HepG2 (cell line): ENCODE measurements around the gene PAQR5. TPM values are rescaled to one million over a fixed set of nuclear protein-coding genes. Genes with fewer than 3 reads are reported as not detected.

Source experiments
- ATAC-seq: fragments of 200-7000 bp; cut with Tn5 transposase; 3 replicates; pipeline ENCODE4 v1.9.1; 2020; ENCODE audit warnings: mild to moderate bottlenecking, moderate library complexity
- BruUV-seq: library from RNA; stranded (reverse); fragments of 400-500 nt; replicated peaks from 2 replicates; lab custom pipeline; 2021; lab: Mats Ljungman, UMichigan
- CTCF ChIA-PET: fragments of 300-600 bp; formaldehyde crosslinking; extraction: SDS; loops from one replicate; lab custom pipeline; 2021; ENCODE audit warnings: low total read pairs, inconsistent platforms, low intra/inter-chr PET ratio; lab: Yijun Ruan, JAX
- POLR2A ChIA-PET: fragments of 350-600 bp; sonication (Branson Sonifier 250); formaldehyde crosslinking; loops from one replicate; lab custom pipeline; 2020; ENCODE audit warnings: antibody characterized with exemption, inconsistent platforms; lab: Yijun Ruan, JAX
- DNase-seq: peaks from one replicate; pipeline ENCODE4 v3.0.0-alpha.2; 2015; ENCODE audit warnings: low spot score
- FAIRE-seq: peaks from 3 replicates; lab custom pipeline; 2011; peaks lifted over from hg19 to GRCh38; lab: Jason Lieb, UNC
- H2AFZ ChIP-seq: one replicate; pipeline ENCODE4 v1.6.1; 2011; ENCODE audit warnings: low read length, inconsistent platforms
- H3K27ac ChIP-seq: fragments of 300-600 bp; 3 replicates; pipeline ENCODE4 v1.8.0; 2011; ENCODE audit warnings: mixed run types, mild to moderate bottlenecking, mixed read lengths, low read length, inconsistent platforms; ENCODE audit not compliant: insufficient read depth; ENCODE audit errors: extremely low read length
- H3K27me3 ChIP-seq, 2 experiments: fragments of 200-600 bp in 1 of 2; 2 replicates in 1 of 2; 3 replicates in 1 of 2; pipeline versions ENCODE4 v1.6.0 to v1.8.0; 2011; ENCODE audit warnings: low read length in 2 of 2, mild to moderate bottlenecking in 2 of 2, moderate library complexity in 2 of 2, inconsistent platforms in 1 of 2; ENCODE audit not compliant: insufficient read depth in 2 of 2, control insufficient read depth in 1 of 2
- H3K36me3 ChIP-seq, 2 experiments: fragments of 200-600 bp in 1 of 2; replicated peaks in 1 of 2; 2 replicates in 1 of 2; 3 replicates in 1 of 2; pipeline versions ENCODE4 v1.5.1 to v1.8.0; 2011; ENCODE audit warnings: low read length in 2 of 2, inconsistent platforms in 1 of 2; ENCODE audit not compliant: insufficient read depth in 2 of 2, control insufficient read depth in 1 of 2
- H3K4me1 ChIP-seq: 2 replicates; pipeline ENCODE4 v1.5.1; 2012; ENCODE audit warnings: low read length, inconsistent platforms; ENCODE audit not compliant: insufficient read depth
- H3K4me2 ChIP-seq: 2 replicates; pipeline ENCODE4 v1.6.0; 2011; ENCODE audit warnings: low read depth, low read length, inconsistent platforms
- H3K4me3 ChIP-seq, 3 experiments: fragments of 200-600 bp in 1 of 3; sonication (generic), shearing (Covaris generic) in 1 of 3; replicated peaks in 1 of 3; 2 replicates each; pipeline ENCODE4 v1.5.1; 2011 to 2016; ENCODE audit warnings: low read length in 3 of 3, inconsistent platforms in 2 of 3, low read depth in 2 of 3, mild to moderate bottlenecking in 2 of 3, control low read depth in 1 of 3, mixed read lengths in 1 of 3; ENCODE audit not compliant: insufficient read depth in 1 of 3
- H3K79me2 ChIP-seq: one replicate; pipeline ENCODE4 v1.6.1; 2011; ENCODE audit warnings: low read length, inconsistent platforms; ENCODE audit not compliant: insufficient read depth
- H3K9ac ChIP-seq: 2 replicates; pipeline ENCODE4 v1.6.0; 2011; ENCODE audit warnings: mild to moderate bottlenecking, low read depth, low read length, inconsistent platforms; ENCODE audit not compliant: insufficient read depth
- H3K9me3 ChIP-seq: 2 replicates; pipeline ENCODE4 v1.5.1; 2012; ENCODE audit warnings: mild to moderate bottlenecking, low read length
- H4K20me1 ChIP-seq: 2 replicates; pipeline ENCODE4 v1.6.0; 2011; ENCODE audit warnings: inconsistent platforms, mild to moderate bottlenecking, low read length, moderate library complexity; ENCODE audit not compliant: insufficient read depth
- ARNT ChIP-seq: fragments of 450-650 bp; IDR thresholded peaks from 2 replicates; pipeline ENCODE4 v1.6.1; 2017
- CEBPB ChIP-seq: IDR thresholded peaks from 2 replicates; pipeline ENCODE4 v1.6.1; 2011; ENCODE audit warnings: low read depth, low read length, improper control_type of control experiment, borderline replicate concordance
- DMAP1 ChIP-seq: IDR thresholded peaks from 2 replicates; pipeline ENCODE4 v1.6.1; 2016
- EP300 ChIP-seq, 3 experiments: sonication (generic) in 1 of 3; formaldehyde crosslinking in 1 of 3; IDR thresholded peaks; 2 replicates each; pipeline versions ENCODE4 v1.5.1 to v1.6.1; 2011 to 2020; ENCODE audit warnings: low read depth in 2 of 3, low read length in 2 of 3, borderline replicate concordance in 1 of 3, improper control_type of control experiment in 1 of 3, mild to moderate bottlenecking in 1 of 3, missing genetic modification reagents in 1 of 3, moderate library complexity in 1 of 3
- FOSL2 ChIP-seq: sonication (generic); formaldehyde crosslinking; IDR thresholded peaks from 2 replicates; pipeline ENCODE4 v1.4.0; 2020; ENCODE audit warnings: missing genetic modification reagents
- FOXA3 ChIP-seq: IDR thresholded peaks from 2 replicates; pipeline ENCODE4 v1.6.1; 2016; ENCODE audit warnings: missing genetic modification reagents, missing compliant biosample characterization
- MAFF ChIP-seq: IDR thresholded peaks from 2 replicates; pipeline ENCODE4 v1.6.1; 2011; ENCODE audit warnings: low read depth, low read length, improper control_type of control experiment
- MAFK ChIP-seq, 2 experiments: IDR thresholded peaks in 1 of 2; conservative IDR thresholded peaks in 1 of 2; 2 replicates each; pipeline ENCODE4 v1.6.1; 2011; ENCODE audit warnings: improper control_type of control experiment in 2 of 2, low read length in 2 of 2
- SMARCC2 ChIP-seq: fragments of 450-650 bp; IDR thresholded peaks from 2 replicates; pipeline ENCODE4 v1.6.1; 2017; ENCODE audit warnings: antibody characterized with exemption, mild to moderate bottlenecking
- ZNF121 ChIP-seq: sonication (generic); formaldehyde crosslinking; IDR thresholded peaks from 2 replicates; pipeline ENCODE4 v1.5.0; 2020; ENCODE audit warnings: mild to moderate bottlenecking, missing genetic modification reagents
- ZNF225 ChIP-seq: sonication (generic); formaldehyde crosslinking; IDR thresholded peaks from 2 replicates; pipeline ENCODE4 v1.4.0; 2020; ENCODE audit warnings: mild to moderate bottlenecking, missing genetic modification reagents
- ZNF256 ChIP-seq: sonication (generic); formaldehyde crosslinking; conservative IDR thresholded peaks from 2 replicates; pipeline ENCODE4 v1.4.0; 2020; ENCODE audit warnings: missing genetic modification reagents
- ZNF441 ChIP-seq: sonication (generic); formaldehyde crosslinking; IDR thresholded peaks from 2 replicates; pipeline ENCODE4 v1.7.0; 2021; ENCODE audit warnings: missing genetic modification reagents, borderline replicate concordance
- WGBS: methylation state at CpG from one replicate; pipeline ENCODE4 v1.1.6; 2017; ENCODE audit warnings: low lambda C conversion rate; 5-methylcytosine and 5-hydroxymethylcytosine counted together
- in situ Hi-C: cut with HindIII; loops from 2 replicates; pipeline ENCODE4 v1.10.0; 2017; ENCODE audit warnings: low pct_unique_long_range_greater_than_20kb; ENCODE audit not compliant: extremely low pct_ligation_motif_present
- intact Hi-C: fragments of 100-400 bp; cut with micrococcal nuclease; formaldehyde crosslinking; loops from one replicate; pipeline ENCODE4 v1.10.0; 2022; ENCODE audit not compliant: unreplicated experiment
- polyA plus RNA-seq, 8 experiments: library from polyadenylated mRNA; depleted of rRNA in 3 of 8; stranded (reverse) in 7 of 8; unstranded in 1 of 8; fragments of >200 nt; fragmentation: Illumina TruSeq in 4 of 8; extraction: Trizol in 4 of 8; gene quantifications; 2 replicates each; pipeline versions ENCODE4 v1.2.1 to v1.2.3, GENCODE V29; 2011 to 2016; ENCODE audit warnings: low read depth in 4 of 8, missing spikeins in 1 of 8, mixed read lengths in 1 of 8; ENCODE audit not compliant: insufficient read depth in 1 of 8
- total RNA-seq, 5 experiments: library from RNA; depleted of rRNA; stranded (reverse); fragments of >200 nt; fragmentation: Illumina TruSeq; extraction: Trizol; gene quantifications; 2 replicates each; pipeline ENCODE4 v1.2.3, GENCODE V29; 2016; ENCODE audit warnings: low read depth in 1 of 5
- TF ChIP-seq, protein P1 (sequence below), 2 experiments: fragments of 450-650 bp in 1 of 2; sonication (generic) in 1 of 2; formaldehyde crosslinking; IDR thresholded peaks; 2 replicates each; pipeline versions ENCODE4 v1.5.0 to v1.8.0; 2020 to 2022; ENCODE audit warnings: mild to moderate bottlenecking in 1 of 2, missing genetic modification reagents in 1 of 2

Gene PAQR5
- total and polyA plus RNA-seq, 2 of the 13 experiments (the other 11 are each of a cell fraction or from before 2014, with no cell fraction given): 0.53 to 1.3 TPM

DNA sequence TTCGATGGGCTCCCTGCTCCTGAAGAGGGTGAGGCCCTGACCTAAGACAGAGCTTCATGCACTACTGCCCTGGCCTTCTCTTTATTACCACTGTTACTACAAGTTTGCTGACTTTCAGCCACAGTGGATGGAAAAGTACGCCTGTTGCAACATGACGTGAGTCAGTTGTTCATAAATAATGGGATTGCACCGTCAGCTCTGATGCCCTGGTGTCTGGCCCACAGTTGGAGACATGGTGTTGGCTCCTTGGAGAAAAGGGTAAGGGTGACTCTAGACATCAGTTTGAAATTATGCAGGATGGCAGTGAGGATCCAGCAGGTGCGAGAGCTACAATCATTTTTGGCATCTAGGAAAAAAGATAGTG, 5.5 kb downstream of the PAQR5 start:
- no peak overlapping the region for H3K27ac ChIP-seq
- H3K9ac ChIP-seq: no peak overlapping the region
- TF ChIP-seq ZNF441 (CRISPR knock-in tag) (no peak), EP300 (IDR thresholded peaks at IDR 0.05; ENCODE audit: low read depth in 2 of 2, low read length in 2 of 2) (peak in 1 of 2 experiments; percentile 51; a peak in 1 of 4 replicates), EP300 (CRISPR knock-in tag; IDR thresholded peaks at IDR 0.05; ENCODE audit: borderline replicate concordance) (no peak), SMARCC2 (no peak), FOSL2 (peak; percentile 89), MAFK (conservative IDR thresholded peaks at IDR 0.05 in 1 of 2, IDR thresholded peaks at IDR 0.05 in 1 of 2; ENCODE audit: low read length in 2 of 2) (peak; percentile 31 to 33; a peak in 2 of 4 replicates), MAFF (peak; percentile 56), ZNF121 (CRISPR knock-in tag) (0 out of 2 replicates have a peak, but pooled peaks have one; percentile 31), FOXA3 (CRISPR knock-in tag) (peak; percentile 27; the same call in 1 of the 2 replicates), ARNT (no peak), CEBPB (peak; percentile 90), DMAP1 (no peak), ZNF225 (CRISPR knock-in tag) (no peak), ZNF256 (no peak)
- TF ChIP-seq, protein P1, sequence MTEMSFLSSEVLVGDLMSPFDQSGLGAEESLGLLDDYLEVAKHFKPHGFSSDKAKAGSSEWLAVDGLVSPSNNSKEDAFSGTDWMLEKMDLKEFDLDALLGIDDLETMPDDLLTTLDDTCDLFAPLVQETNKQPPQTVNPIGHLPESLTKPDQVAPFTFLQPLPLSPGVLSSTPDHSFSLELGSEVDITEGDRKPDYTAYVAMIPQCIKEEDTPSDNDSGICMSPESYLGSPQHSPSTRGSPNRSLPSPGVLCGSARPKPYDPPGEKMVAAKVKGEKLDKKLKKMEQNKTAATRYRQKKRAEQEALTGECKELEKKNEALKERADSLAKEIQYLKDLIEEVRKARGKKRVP (CRISPR knock-in tag; IDR thresholded peaks at IDR 0.05): peak in 1 of 2 experiments; percentile 64; a peak in 2 of 4 replicates
- peak; percentile 32; the same call in 2 of the 3 replicates for ATAC-seq
- no peak overlapping the region for H2AFZ ChIP-seq
- H3K36me3 ChIP-seq: no peaks in the 10 kb centered on the region
- no peak for FAIRE-seq
- no peaks in the 10 kb centered on the region for H3K9me3 ChIP-seq
- peaks cover 7 to 18% of the 10 kb centered on the region in 2 experiments for H3K27me3 ChIP-seq
- H3K4me2 ChIP-seq: peak overlapping the region; percentile 34
- 22% methylated on average over 5 of the region's 5 CpGs for WGBS
- intact Hi-C loops (loop anchor here (1.0 kb wide), 1 partner anchor 29 kb away; no protein-coding TSS in a partner anchor), in situ Hi-C loops (no loop called here)
- ChIA-PET CTCF (no interaction called here), POLR2A (no interaction called here)
- peak; percentile 25 for DNase-seq
- no peak overlapping the region for H3K4me3 ChIP-seq
- H3K4me1 ChIP-seq: peaks cover 27% of the 10 kb centered on the region
- no TSS peak for BruUV-seq
- no peaks in the 10 kb centered on the region; the same call in 1 of the 2 replicates for H4K20me1 ChIP-seq
- no peaks in the 10 kb centered on the region for H3K79me2 ChIP-seq
